Measurements from ENCODE around the gene GRB7. TPM values are rescaled to one million over a fixed set of nuclear protein-coding genes. Genes with fewer than 3 reads are reported as not detected.
"Not testable (repeated sequence)": the region's sequence is repeated elsewhere in the genome, so short reads cannot be mapped to it uniquely, and the experiment has no call there.

Gene GRB7
- total RNA-seq, 2 donors from 2014 or later: 22.4 to 40.9 TPM

DNA sequence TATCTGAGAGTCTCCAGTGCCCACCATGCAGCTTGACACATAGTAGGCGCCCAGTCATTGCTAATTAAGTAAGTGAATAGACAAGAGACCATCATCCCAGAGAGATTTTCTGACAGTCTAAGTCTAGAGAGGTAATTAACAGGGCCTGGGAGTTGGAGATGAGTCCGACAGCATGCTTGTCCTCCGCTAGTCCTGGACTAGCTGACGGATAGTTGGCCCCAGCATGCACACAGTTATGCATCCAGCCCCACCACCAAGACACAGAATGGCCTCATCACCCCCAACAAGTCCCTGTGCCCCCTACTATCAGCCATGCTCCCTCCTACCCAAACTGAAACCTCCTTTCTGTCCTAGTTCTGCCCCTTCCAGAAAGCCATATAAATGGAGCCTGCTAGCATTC lies 10.0 kb downstream of the GRB7 start:
- Histone ChIP-seq H3K27ac (no peak overlapping the region), H3K27me3 (no peaks in the 10 kb centered on the region), H3K4me1 (no peaks in the 10 kb centered on the region), H3K4me3 (no peak overlapping the region), H3K9me3 (no peaks in the 10 kb centered on the region), H3K9ac (ENCODE audit: low read depth in 2 of 2, low read length in 2 of 2) (no peak overlapping the region), H3K36me3 (peaks cover 4% of the 10 kb centered on the region)
- TF ChIP-seq, protein P1, sequence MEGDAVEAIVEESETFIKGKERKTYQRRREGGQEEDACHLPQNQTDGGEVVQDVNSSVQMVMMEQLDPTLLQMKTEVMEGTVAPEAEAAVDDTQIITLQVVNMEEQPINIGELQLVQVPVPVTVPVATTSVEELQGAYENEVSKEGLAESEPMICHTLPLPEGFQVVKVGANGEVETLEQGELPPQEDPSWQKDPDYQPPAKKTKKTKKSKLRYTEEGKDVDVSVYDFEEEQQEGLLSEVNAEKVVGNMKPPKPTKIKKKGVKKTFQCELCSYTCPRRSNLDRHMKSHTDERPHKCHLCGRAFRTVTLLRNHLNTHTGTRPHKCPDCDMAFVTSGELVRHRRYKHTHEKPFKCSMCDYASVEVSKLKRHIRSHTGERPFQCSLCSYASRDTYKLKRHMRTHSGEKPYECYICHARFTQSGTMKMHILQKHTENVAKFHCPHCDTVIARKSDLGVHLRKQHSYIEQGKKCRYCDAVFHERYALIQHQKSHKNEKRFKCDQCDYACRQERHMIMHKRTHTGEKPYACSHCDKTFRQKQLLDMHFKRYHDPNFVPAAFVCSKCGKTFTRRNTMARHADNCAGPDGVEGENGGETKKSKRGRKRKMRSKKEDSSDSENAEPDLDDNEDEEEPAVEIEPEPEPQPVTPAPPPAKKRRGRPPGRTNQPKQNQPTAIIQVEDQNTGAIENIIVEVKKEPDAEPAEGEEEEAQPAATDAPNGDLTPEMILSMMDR (IDR thresholded peaks at IDR 0.05): no peak
- DNase-seq: no peak
- intact Hi-C loops (cut with DNase I): no loop called here

DNA sequence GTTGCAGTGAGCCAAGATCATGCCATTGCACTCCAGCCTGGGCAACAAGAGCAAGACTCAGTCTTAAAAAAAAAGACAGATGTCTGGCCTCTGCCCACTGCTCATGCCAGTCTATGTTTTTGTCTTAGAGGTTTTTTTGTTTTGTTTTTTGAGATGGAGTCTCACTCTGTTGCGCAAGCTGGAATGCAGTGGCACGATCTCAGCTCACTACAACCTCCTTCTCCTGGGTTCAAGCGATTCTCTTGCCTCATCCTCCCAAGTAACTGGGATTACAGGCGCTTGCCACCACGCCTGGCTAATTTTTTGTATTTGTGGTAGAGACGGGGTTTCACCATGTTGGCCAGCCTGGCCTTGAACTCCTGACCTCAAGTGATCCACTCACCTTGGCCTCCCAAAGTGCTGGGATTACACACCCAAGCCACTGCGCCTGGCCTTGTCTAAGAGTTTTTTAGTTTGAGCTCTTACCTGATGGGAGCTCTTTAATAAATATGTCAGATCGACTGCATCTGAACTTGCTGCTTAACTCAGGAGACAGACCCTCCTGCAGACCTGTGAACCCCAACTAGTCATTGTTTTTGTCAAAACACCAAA lies 10.8 kb downstream of the GRB7 start:
- H3K27me3 ChIP-seq; H3K9me3 ChIP-seq; intact Hi-C loops (cut with DNase I); H3K9ac ChIP-seq (ENCODE audit: low read depth in 2 of 2, low read length in 2 of 2); H3K4me3 ChIP-seq; H3K4me1 ChIP-seq; H3K27ac ChIP-seq; H3K36me3 ChIP-seq; DNase-seq: not testable (repeated sequence)

GRCh38 chr17:39750131-39751015 lies 12.6 kb downstream of the GRB7 start:
- peak overlapping the region in 1 of 2 donors; percentile 46 for H3K9ac ChIP-seq (ENCODE audit: low read depth in 2 of 2, low read length in 2 of 2)
- TF ChIP-seq, protein P1 (IDR thresholded peaks at IDR 0.05): no peak
- H3K4me1 ChIP-seq: no peaks in the 10 kb centered on the region
- no peak overlapping the region for H3K4me3 ChIP-seq
- no peak overlapping the region for H3K27ac ChIP-seq
- no peak for DNase-seq
- H3K9me3 ChIP-seq: no peaks in the 10 kb centered on the region
- peaks cover 4% of the 10 kb centered on the region for H3K36me3 ChIP-seq
- intact Hi-C loops (cut with DNase I): loop anchor here (5.0 kb wide), 2 partner anchors 128 to 198 kb away; no protein-coding TSS in a partner anchor
- H3K27me3 ChIP-seq: no peaks in the 10 kb centered on the region

- intact Hi-C loops (cut with DNase I): loop anchor here (5.0 kb wide), 2 partner anchors 129 to 199 kb away; no protein-coding TSS in a partner anchor
- H3K4me3 ChIP-seq: no peak overlapping the region
- no peak overlapping the region for H3K27ac ChIP-seq
- H3K9ac ChIP-seq (ENCODE audit: low read depth in 2 of 2, low read length in 2 of 2): no peak overlapping the region
- H3K36me3 ChIP-seq: peaks cover 1% of the 10 kb centered on the region
- TF ChIP-seq, protein P1 (IDR thresholded peaks at IDR 0.05): no peak
- DNase-seq: no peak
- no peaks in the 10 kb centered on the region for H3K27me3 ChIP-seq
- H3K4me1 ChIP-seq: no peaks in the 10 kb centered on the region
- H3K9me3 ChIP-seq: no peaks in the 10 kb centered on the region
These were observed 13.3 kb downstream of the GRB7 start for GRCh38 chr17:39751016-39751543.

- intact Hi-C loops (cut with DNase I): loop anchor here (5.0 kb wide), 2 partner anchors 129 to 199 kb away; no protein-coding TSS in a partner anchor
- no peaks in the 10 kb centered on the region for H3K36me3 ChIP-seq
- H3K4me1 ChIP-seq: no peaks in the 10 kb centered on the region
These were observed 13.9 kb downstream of the GRB7 start for GRCh38 chr17:39751637-39752036.

More at GRCh38 chr17:39751637-39752036, 13.9 kb downstream of the GRB7 start:
- Histone ChIP-seq H3K27ac (no peak overlapping the region), H3K4me3 (no peak overlapping the region), H3K9me3 (no peaks in the 10 kb centered on the region), H3K27me3 (no peaks in the 10 kb centered on the region), H3K9ac (ENCODE audit: low read depth in 2 of 2, low read length in 2 of 2) (no peak overlapping the region)
- TF ChIP-seq, protein P1 (IDR thresholded peaks at IDR 0.05): no peak
- DNase-seq: no peak

Data from colonic mucosa (tissue), 4 donors.